Smooth muscle cell (in vitro differentiated cells): Measurements from ENCODE around the gene THAP7. TPM values are rescaled to one million over a fixed set of nuclear protein-coding genes. Genes with fewer than 3 reads are reported as not detected.

ENCODE experiments used
- DNase-seq: peaks from one replicate; lab custom pipeline; 2025; ENCODE audit not compliant: unreplicated experiment; lab: John Stamatoyannopoulos, UW
- H2AFZ ChIP-seq: fragments of 200-600 bp; sonication (generic); 2 replicates; pipeline ENCODE4 v1.6.0; 2016; ENCODE audit warnings: antibody characterized with exemption, low read depth, mild to moderate bottlenecking
- H3F3A ChIP-seq: fragments of 200-600 bp; sonication (generic); 2 replicates; pipeline ENCODE4 v1.6.0; 2017; ENCODE audit warnings: antibody characterized with exemption, low read depth
- H3K27ac ChIP-seq: fragments of 200-600 bp; sonication (generic); 2 replicates; pipeline ENCODE4 v1.5.1; 2016; ENCODE audit warnings: low read depth, mild to moderate bottlenecking
- H3K27me3 ChIP-seq: fragments of 200-600 bp; sonication (generic); 2 replicates; pipeline ENCODE4 v1.6.1; 2016; ENCODE audit warnings: low read depth, mild to moderate bottlenecking
- H3K36me3 ChIP-seq: fragments of 200-600 bp; sonication (generic); 2 replicates; pipeline ENCODE4 v1.5.1; 2016; ENCODE audit warnings: low read depth
- H3K4me1 ChIP-seq: fragments of 200-600 bp; sonication (generic); 2 replicates; pipeline ENCODE4 v1.5.1; 2016; ENCODE audit warnings: low read depth
- H3K4me2 ChIP-seq: fragments of 200-600 bp; sonication (generic); 2 replicates; pipeline ENCODE4 v1.6.0; 2016; ENCODE audit warnings: mild to moderate bottlenecking
- H3K4me3 ChIP-seq: fragments of 200-600 bp; sonication (generic); 2 replicates; pipeline ENCODE4 v1.5.1; 2016; ENCODE audit warnings: mild to moderate bottlenecking
- H3K79me2 ChIP-seq: fragments of 200-600 bp; sonication (generic); 2 replicates; pipeline ENCODE4 v1.6.0; 2016; ENCODE audit warnings: low read depth, mild to moderate bottlenecking
- H3K9ac ChIP-seq: fragments of 200-600 bp; sonication (generic); 2 replicates; pipeline ENCODE4 v1.6.0; 2016; ENCODE audit warnings: low read depth
- H3K9me3 ChIP-seq: fragments of 200-600 bp; sonication (generic); replicated peaks from 2 replicates; pipeline ENCODE4 v1.5.1; 2016; ENCODE audit warnings: low read depth
- H4K20me1 ChIP-seq: fragments of 200-600 bp; sonication (generic); 2 replicates; pipeline ENCODE4 v1.6.0; 2016; ENCODE audit warnings: low read depth
- WGBS: methylation state at CpG from one replicate; pipeline ENCODE4 v1.1.7; 2016; ENCODE audit warnings: low lambda C conversion rate; 5-methylcytosine and 5-hydroxymethylcytosine counted together
- microRNA counts: library from miRNA; unstranded; fragments of <30 nt; microRNA quantifications from one replicate; lab custom pipeline; 2016
- microRNA-seq: library from miRNA; unstranded; fragments of <30 nt; microRNA quantifications from one replicate; pipeline ENCODE4, GENCODE V29; 2016; ENCODE audit warnings: borderline number of aligned reads
- polyA plus RNA-seq: library from polyadenylated mRNA; unstranded; fragments of >200 nt; fragmentation: Nextera tagmentation; extraction: Ambion mirVana; gene quantifications from 2 replicates; pipeline ENCODE4 v1.2.1, GENCODE V29; 2016
- small RNA-seq: library from RNA; depleted of rRNA; stranded (forward); fragments of <200 nt; gene quantifications from one replicate; pipeline ENCODE3, GENCODE V24; 2014
- total RNA-seq: library from RNA; depleted of rRNA; stranded (reverse); fragments of >200 nt; gene quantifications from 2 replicates; pipeline ENCODE4 v1.2.3, GENCODE V29; 2014
- TF ChIP-seq, protein P1 (sequence below): fragments of 200-600 bp; sonication (generic); IDR thresholded peaks from 2 replicates; pipeline ENCODE4 v1.5.1; 2017; ENCODE audit warnings: borderline replicate concordance, mild to moderate bottlenecking, antibody characterized with exemption; ENCODE audit not compliant: insufficient read depth, poor library complexity, severe bottlenecking

The THAP7 gene
- total and polyA plus RNA-seq, 2 experiments from 2014 or later, result 26.8 to 28.0 TPM

- Histone ChIP-seq H3F3A (peaks cover 20% of the 10 kb centered on the region), H2AFZ (no peak overlapping the region), H3K9me3 (no peaks in the 10 kb centered on the region), H3K9ac (no peak overlapping the region), H4K20me1 (peaks cover 91% of the 10 kb centered on the region), H3K4me1 (no peaks in the 10 kb centered on the region), H3K27ac (peak overlapping the region; percentile 52), H3K36me3 (no peaks in the 10 kb centered on the region), H3K79me2 (peaks cover 45% of the 10 kb centered on the region), H3K4me3 (no peak overlapping the region), H3K4me2 (no peak overlapping the region), H3K27me3 (no peaks in the 10 kb centered on the region)
- TF ChIP-seq, protein P1, sequence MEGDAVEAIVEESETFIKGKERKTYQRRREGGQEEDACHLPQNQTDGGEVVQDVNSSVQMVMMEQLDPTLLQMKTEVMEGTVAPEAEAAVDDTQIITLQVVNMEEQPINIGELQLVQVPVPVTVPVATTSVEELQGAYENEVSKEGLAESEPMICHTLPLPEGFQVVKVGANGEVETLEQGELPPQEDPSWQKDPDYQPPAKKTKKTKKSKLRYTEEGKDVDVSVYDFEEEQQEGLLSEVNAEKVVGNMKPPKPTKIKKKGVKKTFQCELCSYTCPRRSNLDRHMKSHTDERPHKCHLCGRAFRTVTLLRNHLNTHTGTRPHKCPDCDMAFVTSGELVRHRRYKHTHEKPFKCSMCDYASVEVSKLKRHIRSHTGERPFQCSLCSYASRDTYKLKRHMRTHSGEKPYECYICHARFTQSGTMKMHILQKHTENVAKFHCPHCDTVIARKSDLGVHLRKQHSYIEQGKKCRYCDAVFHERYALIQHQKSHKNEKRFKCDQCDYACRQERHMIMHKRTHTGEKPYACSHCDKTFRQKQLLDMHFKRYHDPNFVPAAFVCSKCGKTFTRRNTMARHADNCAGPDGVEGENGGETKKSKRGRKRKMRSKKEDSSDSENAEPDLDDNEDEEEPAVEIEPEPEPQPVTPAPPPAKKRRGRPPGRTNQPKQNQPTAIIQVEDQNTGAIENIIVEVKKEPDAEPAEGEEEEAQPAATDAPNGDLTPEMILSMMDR, result no peak
- WGBS, result 86% methylated on average over 10 of the region's 10 CpGs
- no peak for DNase-seq
Observed at GRCh38 chr22:20951151-20951931, 50.6 kb downstream of the THAP7 start.

GRCh38 chr22:20949698-20950183 is 52.2 kb downstream of the THAP7 start:
- Histone ChIP-seq H4K20me1 (peaks cover 97% of the 10 kb centered on the region), H3F3A (peaks cover 20% of the 10 kb centered on the region), H3K36me3 (no peaks in the 10 kb centered on the region), H3K27ac (peak overlapping the region; percentile 52), H2AFZ (no peak overlapping the region), H3K9me3 (no peaks in the 10 kb centered on the region), H3K27me3 (no peaks in the 10 kb centered on the region), H3K79me2 (peaks cover 61% of the 10 kb centered on the region), H3K4me3 (no peak overlapping the region), H3K4me1 (no peaks in the 10 kb centered on the region), H3K9ac (no peak overlapping the region), H3K4me2 (no peak overlapping the region)
- 86% methylated on average over 13 of the region's 13 CpGs for WGBS
- TF ChIP-seq, protein P1, result no peak
- no peak for DNase-seq

MicroRNA genes within 50 kb of the gene (microRNA counts, 767-probe panel; counts per million panel counts)
- microRNA hsa-miR-649 (lab: Ali Mortazavi, UCI), result 183 counts per million

Small RNA genes within 50 kb of the gene (microRNA-seq; reads per million reads assigned to microRNA genes)
- gene MIR649, result not detected

Small RNA genes within 50 kb of the gene (small RNA-seq; reads per million reads assigned to genes)
- gene MIR649, result 0.08 reads per million

Other genes with a start within 250 kb of the THAP7 start
- gene SERPIND1, start 228.0 kb downstream of the THAP7 start, total RNA-seq, result not detected in 2 replicates
- 0.10 TPM in 1 of 2 replicates, not detected in the other for gene SERPIND1, start 228.0 kb downstream of the THAP7 start, polyA plus RNA-seq
- gene PI4KA, start 143.3 kb downstream of the THAP7 start, total RNA-seq, result 19.2 and 33.2 TPM in 2 replicates
- gene PI4KA, start 143.3 kb downstream of the THAP7 start, polyA plus RNA-seq, result 23.5 and 47.8 TPM in 2 replicates
- gene SNAP29, start 143.1 kb downstream of the THAP7 start, total RNA-seq, result 8.1 and 9.4 TPM in 2 replicates
- gene SNAP29, start 143.1 kb downstream of the THAP7 start, polyA plus RNA-seq, result 28.8 and 32.1 TPM in 2 replicates
- 40.9 TPM in 2 replicates for gene CRKL, start 84.7 kb downstream of the THAP7 start, total RNA-seq
- 25.1 and 26.6 TPM in 2 replicates for gene CRKL, start 84.7 kb downstream of the THAP7 start, polyA plus RNA-seq
- 0.85 and 0.94 TPM in 2 replicates for gene AIFM3, start 34.9 kb downstream of the THAP7 start, total RNA-seq
- gene AIFM3, start 34.9 kb downstream of the THAP7 start, polyA plus RNA-seq, result 0.13 TPM in 1 of 2 replicates, not detected in the other
- 28.1 and 34.2 TPM in 2 replicates for gene LZTR1, start 19.8 kb downstream of the THAP7 start, total RNA-seq
- gene LZTR1, start 19.8 kb downstream of the THAP7 start, polyA plus RNA-seq, result 43.9 and 49.7 TPM in 2 replicates
- gene P2RX6, start 13.0 kb upstream of the THAP7 start, total RNA-seq, result 0.13 and 0.45 TPM in 2 replicates
- 0.89 and 1.2 TPM in 2 replicates for gene P2RX6, start 13.0 kb upstream of the THAP7 start, polyA plus RNA-seq
- gene SLC7A4, start 30.4 kb upstream of the THAP7 start, total RNA-seq, result 0.09 and 1.5 TPM in 2 replicates
- gene SLC7A4, start 30.4 kb upstream of the THAP7 start, polyA plus RNA-seq, result 0.30 and 1.7 TPM in 2 replicates
- gene LRRC74B, start 43.8 kb upstream of the THAP7 start, total RNA-seq, result not detected in 2 replicates
- 0.48 TPM in 1 of 2 replicates, not detected in the other for gene LRRC74B, start 43.8 kb upstream of the THAP7 start, polyA plus RNA-seq